IPS-15b (cell line): Measurements from ENCODE around the gene SLC6A3.

ENCODE experiments used
- H3K27me3 ChIP-seq: one replicate; pipeline ENCODE4 v1.6.1; 2013; ENCODE audit warnings: low read length; ENCODE audit not compliant: control insufficient read depth, insufficient read depth
- H3K36me3 ChIP-seq: one replicate; pipeline ENCODE4 v1.6.1; 2013; ENCODE audit warnings: low read length; ENCODE audit not compliant: control insufficient read depth, insufficient read depth
- H3K4me1 ChIP-seq: one replicate; pipeline ENCODE4 v1.6.1; 2013; ENCODE audit warnings: mild to moderate bottlenecking, low read length; ENCODE audit not compliant: control insufficient read depth, insufficient read depth
- H3K4me3 ChIP-seq: one replicate; pipeline ENCODE4 v1.5.1; 2013; ENCODE audit warnings: low read depth, low read length
- H3K9ac ChIP-seq: one replicate; pipeline ENCODE4 v1.6.1; 2013; ENCODE audit warnings: low read depth, mild to moderate bottlenecking, low read length
- H3K9me3 ChIP-seq: one replicate; pipeline ENCODE4 v1.6.1; 2013; ENCODE audit warnings: mild to moderate bottlenecking, low read length; ENCODE audit not compliant: control insufficient read depth, insufficient read depth

The SLC6A3 gene

DNA sequence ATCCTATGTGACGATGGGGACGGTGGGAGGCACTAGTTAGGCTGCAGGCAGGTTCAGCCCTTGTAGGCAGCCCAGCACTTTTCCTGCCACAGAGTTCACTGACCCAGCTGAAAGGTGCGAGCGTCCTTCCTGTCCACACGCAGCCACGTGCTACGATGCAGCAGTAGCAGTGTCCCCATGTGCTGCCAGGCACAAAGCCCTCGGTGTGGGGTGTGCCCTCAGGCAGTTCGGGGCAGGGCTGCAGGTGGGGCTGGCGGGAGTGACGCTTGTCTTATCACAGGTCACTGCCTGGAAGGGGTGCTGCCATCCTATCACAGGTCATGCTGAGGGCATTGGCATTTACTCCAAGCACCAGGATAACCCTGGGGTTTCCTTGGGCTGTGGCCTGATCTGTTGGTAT is 53.5 kb downstream of the SLC6A3 start:
- H3K4me3 ChIP-seq = no peak overlapping the region
- H3K27me3 ChIP-seq = peaks cover 23% of the 10 kb centered on the region

DNA sequence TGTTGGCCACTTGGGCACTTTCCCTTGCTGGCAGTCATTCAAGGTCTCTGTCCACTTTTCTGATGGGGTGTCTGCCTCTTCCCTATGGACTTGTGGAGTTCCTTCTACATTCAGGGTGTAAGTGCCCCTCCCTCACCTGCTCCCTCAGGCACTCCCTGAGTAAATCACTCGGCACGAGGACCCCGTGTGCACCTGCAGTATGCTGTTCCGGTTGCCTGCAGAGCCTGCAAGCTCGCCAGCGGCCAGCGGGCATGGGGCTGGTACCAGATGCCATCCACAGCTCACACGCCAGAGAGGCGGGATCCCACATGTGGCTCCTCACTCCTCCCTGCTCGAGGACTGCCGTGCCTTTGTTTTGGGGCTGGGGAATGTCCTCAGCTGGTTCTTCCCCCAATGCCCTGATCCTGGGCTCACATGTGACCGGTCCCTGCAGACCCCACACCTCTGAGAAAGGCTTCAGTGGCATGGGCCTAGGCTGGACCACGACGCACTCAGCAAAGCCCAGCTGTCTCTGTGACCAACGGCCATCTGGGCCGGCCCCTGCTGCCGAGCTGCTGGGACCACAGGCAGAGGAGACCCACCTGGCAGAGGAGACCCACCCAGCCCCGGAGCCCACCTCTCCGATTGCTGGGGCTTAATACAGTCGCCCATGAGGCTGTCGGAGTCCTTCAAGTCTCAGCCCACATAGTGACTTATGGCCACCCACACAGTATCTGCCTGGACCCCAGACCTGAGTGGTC is 54.2 kb downstream of the SLC6A3 start:
- H3K4me1 ChIP-seq = no peaks in the 10 kb centered on the region
- no peaks in the 10 kb centered on the region for H3K36me3 ChIP-seq
- no peak overlapping the region for H3K9ac ChIP-seq
- H3K27me3 ChIP-seq = peaks cover 26% of the 10 kb centered on the region
- H3K4me3 ChIP-seq = no peak overlapping the region
- no peaks in the 10 kb centered on the region for H3K9me3 ChIP-seq

More for the DNA sequence above, 53.5 kb downstream of the SLC6A3 start:
- no peaks in the 10 kb centered on the region for H3K9me3 ChIP-seq
- H3K36me3 ChIP-seq = no peaks in the 10 kb centered on the region
- H3K4me1 ChIP-seq = no peaks in the 10 kb centered on the region
- no peak overlapping the region for H3K9ac ChIP-seq

DNA sequence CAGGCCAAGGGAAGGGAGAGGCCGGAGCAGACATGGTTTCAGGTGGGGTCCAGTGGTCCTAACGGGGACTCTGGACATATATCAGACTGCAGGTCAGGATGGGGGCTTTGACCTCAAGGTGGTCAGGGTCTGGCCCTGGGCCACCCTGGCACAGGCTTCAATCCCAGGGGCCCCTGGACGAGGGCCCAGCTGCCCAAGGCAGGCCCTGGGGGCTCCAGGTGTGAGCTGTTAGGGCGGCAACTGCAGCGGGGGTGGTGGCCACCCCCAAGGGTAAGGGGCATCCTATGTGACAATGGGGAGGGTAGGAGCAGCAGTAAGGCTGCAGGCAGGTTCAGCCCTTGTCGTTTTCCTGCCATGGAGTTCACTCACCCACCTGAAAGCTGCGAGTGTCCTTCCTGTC is 54.9 kb downstream of the SLC6A3 start:
- peaks cover 24% of the 10 kb centered on the region for H3K27me3 ChIP-seq
- H3K36me3 ChIP-seq = no peaks in the 10 kb centered on the region
- no peak overlapping the region for H3K9ac ChIP-seq
- no peaks in the 10 kb centered on the region for H3K9me3 ChIP-seq
- H3K4me1 ChIP-seq = no peaks in the 10 kb centered on the region
- H3K4me3 ChIP-seq = no peak overlapping the region

DNA sequence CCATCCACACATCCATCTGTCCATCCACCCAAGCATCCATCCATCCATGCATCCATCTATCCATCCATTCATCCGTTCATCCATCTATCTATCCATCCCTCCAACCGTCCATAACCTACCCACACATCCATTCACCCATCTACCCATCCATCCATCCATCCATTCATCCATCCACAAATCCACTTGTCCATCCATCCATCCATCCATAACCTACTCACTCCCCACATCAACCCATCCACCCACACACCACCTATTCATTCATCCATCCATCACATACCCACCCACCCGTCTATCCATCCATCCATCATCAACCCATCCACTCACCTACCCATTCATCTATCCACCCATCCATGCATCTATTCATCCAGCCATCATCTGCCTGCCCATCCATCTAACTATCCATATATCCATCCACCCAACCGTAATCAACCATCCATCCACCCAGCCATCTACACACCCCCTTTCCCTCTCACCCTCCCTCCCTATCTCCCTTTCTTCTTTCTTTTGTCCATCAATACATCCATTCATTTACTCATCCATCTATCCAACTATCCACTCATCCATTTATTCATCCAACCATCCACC is 56.8 kb downstream of the SLC6A3 start:
- Histone ChIP-seq H3K36me3 (no peaks in the 10 kb centered on the region), H3K4me3 (no peak overlapping the region), H3K27me3 (peaks cover 24% of the 10 kb centered on the region), H3K9ac (no peak overlapping the region), H3K9me3 (no peaks in the 10 kb centered on the region), H3K4me1 (no peaks in the 10 kb centered on the region)

DNA sequence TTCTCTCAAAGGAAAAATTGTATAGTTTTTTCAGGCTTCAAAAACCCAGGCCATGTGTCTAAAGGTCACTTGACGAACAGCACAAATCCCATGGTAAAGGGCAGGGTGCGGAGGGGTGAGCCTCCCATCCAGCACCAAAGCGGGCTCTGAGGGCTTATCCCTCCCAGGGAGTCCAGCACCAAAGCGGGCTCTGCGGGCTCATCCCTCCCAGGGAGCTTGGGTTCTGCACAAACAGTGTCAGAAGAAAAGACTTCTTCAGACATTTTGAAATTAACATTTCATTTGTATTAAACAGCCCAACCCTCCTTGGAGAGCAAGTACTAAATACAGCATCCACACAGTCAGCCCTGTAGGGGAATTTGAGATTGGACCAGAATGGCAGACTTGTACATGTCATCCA is 57.4 kb downstream of the SLC6A3 start:
- peaks cover 24% of the 10 kb centered on the region for H3K27me3 ChIP-seq
- no peaks in the 10 kb centered on the region for H3K9me3 ChIP-seq
- H3K9ac ChIP-seq = no peak overlapping the region
- H3K4me1 ChIP-seq = no peaks in the 10 kb centered on the region
- no peaks in the 10 kb centered on the region for H3K36me3 ChIP-seq
- no peak overlapping the region for H3K4me3 ChIP-seq

DNA sequence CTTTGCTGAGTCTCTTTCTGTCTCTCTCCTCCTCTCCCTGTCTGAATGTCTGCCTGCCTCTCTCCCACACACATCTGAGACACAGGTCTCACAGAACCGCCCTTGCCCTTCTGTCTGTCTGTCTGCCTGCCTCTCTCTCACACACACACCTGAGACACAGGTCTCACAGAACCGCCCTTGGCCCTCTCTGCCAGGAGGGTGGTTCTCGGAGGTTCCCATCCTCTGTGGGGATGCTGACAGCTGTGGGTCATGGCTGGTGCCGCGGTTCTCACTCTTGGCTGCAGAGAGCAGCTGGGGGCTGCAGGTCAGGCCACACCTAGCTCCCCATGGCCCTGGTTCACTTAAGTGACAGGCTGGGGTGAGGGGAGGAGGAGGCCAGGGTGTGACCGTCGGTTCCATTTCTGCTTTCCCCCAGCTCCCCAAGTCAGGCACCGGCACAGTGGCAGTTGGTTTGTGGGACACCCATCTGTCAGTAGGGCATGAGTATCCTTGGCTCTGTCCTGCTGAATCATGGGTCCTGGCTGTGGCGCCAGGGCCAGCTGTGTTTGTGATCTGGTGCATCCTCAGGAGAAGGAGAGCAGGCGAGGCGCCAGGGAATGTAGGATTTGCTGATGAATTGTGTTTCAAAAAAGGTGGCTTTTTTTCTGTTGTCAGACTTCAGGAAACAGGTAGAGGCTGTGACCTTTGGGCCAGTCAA is 58.0 kb downstream of the SLC6A3 start:
- no peaks in the 10 kb centered on the region for H3K9me3 ChIP-seq
- H3K36me3 ChIP-seq = no peaks in the 10 kb centered on the region
- H3K4me3 ChIP-seq = no peak overlapping the region
- peaks cover 24% of the 10 kb centered on the region for H3K27me3 ChIP-seq
- H3K4me1 ChIP-seq = no peaks in the 10 kb centered on the region
- H3K9ac ChIP-seq = no peak overlapping the region

DNA sequence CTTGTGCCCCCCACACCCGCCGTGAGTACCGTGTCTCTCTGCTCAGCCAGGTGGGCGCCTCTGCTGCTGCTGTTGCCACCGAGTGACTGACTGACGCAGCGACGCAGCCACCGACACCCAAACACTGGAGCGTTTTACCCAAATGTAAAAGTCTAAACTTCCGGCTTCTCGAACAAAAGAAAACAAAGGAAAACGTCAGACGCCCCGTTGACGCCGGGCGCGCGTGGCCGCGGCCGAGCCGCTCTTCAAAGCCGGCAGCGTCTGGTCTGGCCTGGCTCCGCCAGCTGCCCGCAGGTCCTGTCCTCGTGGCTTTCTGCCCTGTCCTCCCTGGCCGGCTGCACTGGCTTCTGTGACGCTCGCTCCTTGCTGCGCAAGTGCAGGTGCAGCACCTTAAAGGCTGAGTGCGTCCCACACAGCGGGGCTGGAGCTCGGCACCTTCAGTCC is 58.9 kb downstream of the SLC6A3 start:
- peak overlapping the region; percentile 43 for H3K4me3 ChIP-seq
- no peak overlapping the region for H3K9ac ChIP-seq
- H3K9me3 ChIP-seq = no peaks in the 10 kb centered on the region
- H3K36me3 ChIP-seq = no peaks in the 10 kb centered on the region
- H3K4me1 ChIP-seq = no peaks in the 10 kb centered on the region
- H3K27me3 ChIP-seq = peaks cover 26% of the 10 kb centered on the region

DNA sequence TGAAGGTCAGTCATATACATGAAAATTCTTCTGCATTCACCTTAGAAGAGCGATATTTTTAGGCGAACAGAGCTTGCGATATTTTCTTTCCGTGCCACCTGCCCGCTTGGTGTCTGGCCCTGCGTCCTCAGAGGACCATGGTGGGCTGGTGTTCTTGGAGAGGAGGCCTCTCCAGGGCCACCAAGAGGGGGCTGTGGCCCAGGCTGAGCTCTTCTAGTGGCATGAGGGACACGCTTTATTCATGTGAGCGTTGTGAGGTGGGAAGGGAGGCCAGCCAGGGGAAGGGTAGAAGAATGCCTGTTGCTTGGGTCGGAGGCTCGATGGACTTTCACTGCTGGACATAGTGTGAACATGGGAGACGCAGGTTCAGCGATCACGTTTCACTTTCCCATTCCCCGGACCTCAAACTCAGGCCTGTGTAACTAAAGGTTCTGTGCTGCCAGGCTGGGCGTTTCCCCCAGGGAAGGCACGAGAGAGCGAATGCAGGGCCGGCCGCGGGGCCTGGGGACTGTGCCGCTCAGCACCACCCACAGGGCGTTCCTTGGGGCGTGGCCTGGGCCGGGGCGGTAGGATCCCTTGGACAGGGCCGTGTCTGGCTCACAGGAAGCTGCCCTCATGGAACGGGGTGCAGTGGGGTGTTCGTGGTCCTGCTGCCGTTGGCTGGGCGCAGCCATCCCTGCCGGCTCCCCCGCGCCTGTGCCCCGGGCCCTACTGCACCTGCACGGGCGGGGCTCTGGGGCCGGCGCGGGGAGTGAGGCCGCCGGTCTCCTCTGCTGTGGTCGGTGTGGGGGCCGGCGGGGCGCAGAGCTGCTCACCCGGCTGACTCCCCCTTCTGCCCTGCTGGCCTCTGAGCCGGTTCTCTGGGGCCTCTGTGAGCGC is 59.6 kb downstream of the SLC6A3 start:
- Histone ChIP-seq H3K36me3 (no peaks in the 10 kb centered on the region), H3K4me1 (no peaks in the 10 kb centered on the region), H3K27me3 (peaks cover 33% of the 10 kb centered on the region), H3K9ac (no peak overlapping the region), H3K9me3 (no peaks in the 10 kb centered on the region), H3K4me3 (peak overlapping the region; percentile 43)

DNA sequence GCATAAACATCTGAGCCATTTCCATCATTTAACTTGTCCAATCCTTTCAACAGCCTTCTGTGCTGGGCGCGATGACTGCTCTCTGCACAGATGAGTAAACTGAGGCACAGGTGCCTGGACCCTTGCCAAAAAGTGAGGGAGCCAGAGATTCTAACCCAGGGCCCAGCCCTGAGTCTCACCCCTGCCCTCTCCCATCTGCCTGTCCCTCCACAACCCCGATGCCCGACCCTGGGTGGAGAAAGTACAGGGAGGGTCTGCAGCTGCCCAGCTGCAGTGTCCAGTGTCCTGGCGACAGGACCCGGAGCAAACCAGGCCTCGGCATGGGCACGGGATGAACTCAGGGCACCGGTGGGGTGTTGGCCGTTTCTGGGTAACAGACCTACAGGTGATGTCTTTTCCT is 60.7 kb downstream of the SLC6A3 start:
- Histone ChIP-seq H3K4me1 (no peaks in the 10 kb centered on the region), H3K27me3 (peaks cover 38% of the 10 kb centered on the region), H3K4me3 (no peak overlapping the region), H3K36me3 (no peaks in the 10 kb centered on the region), H3K9me3 (no peaks in the 10 kb centered on the region), H3K9ac (no peak overlapping the region)

DNA sequence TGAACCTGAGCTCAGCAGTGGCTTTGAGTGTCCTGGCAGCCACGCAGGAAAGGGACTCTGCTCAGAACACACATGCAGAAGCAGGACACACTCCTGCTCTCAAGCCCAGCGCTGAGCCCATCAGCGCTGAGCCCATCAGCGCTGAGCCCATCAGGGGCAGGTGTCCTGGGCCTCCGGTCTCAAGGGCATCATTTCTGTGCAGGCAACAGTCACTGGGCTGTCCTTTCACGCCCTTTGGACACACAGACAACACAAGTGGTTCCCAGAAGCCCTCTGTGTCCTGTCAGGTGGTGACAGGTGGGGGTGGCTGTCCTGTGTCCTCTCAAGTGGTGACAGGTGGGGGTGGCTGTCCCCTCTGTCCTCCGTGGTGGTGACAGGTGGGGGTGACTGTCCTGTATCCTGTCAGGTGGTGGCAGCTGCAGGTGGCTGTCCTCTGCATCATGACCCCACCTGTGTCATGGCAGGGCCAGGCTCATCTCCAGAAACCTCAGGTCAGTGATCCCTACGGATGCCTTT is 61.3 kb downstream of the SLC6A3 start:
- Histone ChIP-seq H3K9me3 (no peaks in the 10 kb centered on the region), H3K9ac (no peak overlapping the region), H3K36me3 (no peaks in the 10 kb centered on the region), H3K4me3 (no peak overlapping the region), H3K27me3 (peaks cover 40% of the 10 kb centered on the region), H3K4me1 (no peaks in the 10 kb centered on the region)

DNA sequence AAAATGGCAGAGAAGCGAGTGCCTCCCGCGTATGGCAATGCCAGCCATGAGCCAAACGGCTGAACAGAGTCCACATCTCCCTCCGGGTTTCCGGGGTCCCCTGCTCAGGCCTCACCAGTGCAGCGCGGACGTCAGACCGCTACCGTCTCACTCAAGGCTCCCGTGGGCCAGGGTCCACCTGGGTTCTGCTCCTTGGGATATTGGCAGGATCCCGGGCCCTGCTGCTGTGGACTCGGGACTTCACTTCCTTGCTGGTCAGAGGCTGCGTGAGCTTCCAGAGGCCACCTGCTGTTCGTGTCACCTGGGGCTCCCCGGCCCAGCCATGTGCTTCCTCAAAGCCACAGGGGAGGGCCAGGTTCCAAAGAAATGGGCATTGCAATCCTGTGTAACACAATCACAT is 61.9 kb downstream of the SLC6A3 start:
- Histone ChIP-seq H3K36me3 (no peaks in the 10 kb centered on the region), H3K9me3 (no peaks in the 10 kb centered on the region), H3K9ac (no peak overlapping the region), H3K4me3 (no peak overlapping the region), H3K4me1 (no peaks in the 10 kb centered on the region), H3K27me3 (peaks cover 37% of the 10 kb centered on the region)
